Heart left ventricle (tissue), 13 donors: Measurements from ENCODE around the gene ELFN2.

ENCODE experiments used
- CTCF ChIP-seq, 12 donors: fragments of 200-600 bp; sonication (generic) in 4 of 12; IDR thresholded peaks; one replicate each; pipeline versions ENCODE4 v1.5.0 to v1.8.0; 2018 to 2022; ENCODE audit warnings: antibody characterized with exemption in 12 of 12, mild to moderate bottlenecking in 5 of 12
- POLR2A ChIP-seq, 2 donors: fragments of 450-650 bp; IDR thresholded peaks; one replicate each; pipeline ENCODE4 v1.6.1; 2017; ENCODE audit warnings: antibody characterized with exemption in 2 of 2, mild to moderate bottlenecking in 2 of 2, moderate library complexity in 2 of 2
- donor health status: ischemic (EF 13 %, LVEDD 7.1; RV severe dilation, severe dysfunction).
- donor health status: DM: no; HTN: yes; CAD: no.
- donor health status: DM: no; HTN: no; CAD: no.
- donor health status: ischemic (EF 25% LVEDD 6.9; RV normal size, moderate dysfunction).
- donor health status: ischemic (EF 25% LVEDD 5.7; RV mildly dilated, moderate dysfunction).
- donor health status: ischemic (EF 35%, LVEDD 5.7; RV mildly dilated, moderate dysfunction).
- donor health status: nonischemic (EF 11% LVEDD 7.7; RV severe dilation, severe dysfunction).
- donor health status: DM: yes; HTN: yes; CAD: no.
- donor health status: PGD.
- donor health status: ischemic (EF 29% LVEDD 5.4; RV normal size, mild dysfunction).
- donor health status: nonischemic (EF 23%, LVEDD 6.1; RV moderate dilation, normal function).

GRCh38 chr22:37473437-37473946 lies 46.2 kb upstream of the ELFN2 start:
- TF ChIP-seq CTCF (IDR thresholded peaks at IDR 0.05): no peak
- TF ChIP-seq POLR2A (IDR thresholded peaks at IDR 0.05): no peak
